HepG2 (cell line): ENCODE data around the gene CEBPZOS.

Experiments used
- CTCF ChIP-seq: sonication (generic); formaldehyde crosslinking; IDR thresholded peaks from 2 replicates; pipeline ENCODE4 v1.5.0; 2020; ENCODE audit warnings: mild to moderate bottlenecking, missing genetic modification reagents, moderate library complexity
- POLR2AphosphoS5 ChIP-seq: IDR thresholded peaks from 2 replicates; pipeline ENCODE4 v1.6.1; 2012; ENCODE audit warnings: low read depth, low read length
- SIN3A ChIP-seq: IDR thresholded peaks from 2 replicates; pipeline ENCODE4 v1.6.1; 2011; ENCODE audit warnings: low read depth, mild to moderate bottlenecking, control low read depth, low read length, borderline replicate concordance
- TIGD3 ChIP-seq: sonication (generic); formaldehyde crosslinking; IDR thresholded peaks from 2 replicates; pipeline ENCODE4 v1.5.1; 2020; ENCODE audit warnings: mild to moderate bottlenecking, missing genetic modification reagents, borderline replicate concordance
- ZNF431 ChIP-seq: sonication (generic); formaldehyde crosslinking; IDR thresholded peaks from 2 replicates; pipeline ENCODE4 v1.9.0; 2022; ENCODE audit warnings: missing genetic modification reagents, low read depth, mild to moderate bottlenecking, borderline replicate concordance
- ZNF512 ChIP-seq: sonication (generic); formaldehyde crosslinking; IDR thresholded peaks from 2 replicates; pipeline ENCODE4 v1.4.0; 2020; ENCODE audit warnings: mild to moderate bottlenecking, missing genetic modification reagents
- ZNF800 ChIP-seq: sonication (generic); formaldehyde crosslinking; IDR thresholded peaks from 2 replicates; pipeline ENCODE4 v1.4.0; 2020; ENCODE audit warnings: missing genetic modification reagents

GRCh38 chr2:37191747-37192146 is 4.5 kb upstream of the CEBPZOS start:
- TF ChIP-seq POLR2AphosphoS5 (no peak), SIN3A (no peak), ZNF512 (CRISPR knock-in tag) (no peak), ZNF431 (no peak), TIGD3 (CRISPR knock-in tag) (no peak), CTCF (CRISPR knock-in tag) (no peak), ZNF800 (CRISPR knock-in tag) (no peak)
